Measurements from ENCODE around the gene C2.
A peak's percentile ranks its signal among the peaks of the same experiment; 100 is the strongest.
"Not testable (repeated sequence)": the region's sequence is repeated elsewhere in the genome, so short reads cannot be mapped to it uniquely, and the experiment has no call there.

The C2 gene

GRCh38 chr6:31899882-31900722, 27.4 kb upstream of the C2 start:
- H3K9ac ChIP-seq (ENCODE audit: low read depth, low read length), result no peak overlapping the region

GRCh38 chr6:31900917-31901414, 26.6 kb upstream of the C2 start:
- Histone ChIP-seq H3K27me3 (ENCODE audit: insufficient read depth, low read length) (no peaks in the 10 kb centered on the region), H3K9me3 (ENCODE audit: insufficient read depth, low read depth, low read length) (no peaks in the 10 kb centered on the region), H3K27ac (ENCODE audit: low read length) (no peak overlapping the region), H3K36me3 (ENCODE audit: insufficient read depth, low read depth, low read length) (peaks cover 13% of the 10 kb centered on the region), H3K4me3 (ENCODE audit: low read length) (peak overlapping the region; percentile 68; the same call in 1 of the 2 replicates), H3K4me1 (ENCODE audit: insufficient read depth, low read length) (peaks cover 4% of the 10 kb centered on the region; the same call in 1 of the 2 replicates), H3K9ac (ENCODE audit: low read depth, low read length) (peak overlapping the region; percentile 74; the same call in 1 of the 2 replicates)

More at GRCh38 chr6:31899882-31900722, 27.4 kb upstream of the C2 start:
- Histone ChIP-seq H3K4me1 (ENCODE audit: insufficient read depth, low read length) (peaks cover 4% of the 10 kb centered on the region; the same call in 1 of the 2 replicates), H3K9me3 (ENCODE audit: insufficient read depth, low read depth, low read length) (no peaks in the 10 kb centered on the region), H3K36me3 (ENCODE audit: insufficient read depth, low read depth, low read length) (peaks cover 22% of the 10 kb centered on the region), H3K4me3 (ENCODE audit: low read length) (no peak overlapping the region), H3K27ac (ENCODE audit: low read length) (no peak overlapping the region), H3K27me3 (ENCODE audit: insufficient read depth, low read length) (no peaks in the 10 kb centered on the region)

GRCh38 chr6:31901415-31901952, 26.0 kb upstream of the C2 start:
- H3K27me3 ChIP-seq (ENCODE audit: insufficient read depth, low read length), result no peaks in the 10 kb centered on the region
- H3K27ac ChIP-seq (ENCODE audit: low read length), result no peak overlapping the region
- H3K4me3 ChIP-seq (ENCODE audit: low read length), result peak overlapping the region; percentile 68; the same call in 1 of the 2 replicates
- H3K9ac ChIP-seq (ENCODE audit: low read depth, low read length), result peak overlapping the region; percentile 74; the same call in 1 of the 2 replicates
- peaks cover 8% of the 10 kb centered on the region for H3K36me3 ChIP-seq (ENCODE audit: insufficient read depth, low read depth, low read length)
- no peaks in the 10 kb centered on the region for H3K9me3 ChIP-seq (ENCODE audit: insufficient read depth, low read depth, low read length)
- H3K4me1 ChIP-seq (ENCODE audit: insufficient read depth, low read length), result peaks cover 7% of the 10 kb centered on the region; the same call in 1 of the 2 replicates

GRCh38 chr6:31901953-31902643, 25.4 kb upstream of the C2 start, which contains the start of gene ZBTB12:
ZBTB12 (minus strand) TSS chr6:31902086; CDS start chr6:31901305, 781 bp downstream.
- peak within 1 kb of the TSS; percentile 68 for H3K4me3 ChIP-seq (ENCODE audit: low read length)
- peak within 1 kb of the TSS; percentile 74; the same call in 1 of the 2 replicates for H3K9ac ChIP-seq (ENCODE audit: low read depth, low read length)
- no peak within 1 kb of the TSS for H3K27ac ChIP-seq (ENCODE audit: low read length)
- peaks cover 8% of the 10 kb centered on the region; the same call in 1 of the 2 replicates for H3K4me1 ChIP-seq (ENCODE audit: insufficient read depth, low read length)
- peaks cover 7% of the 10 kb centered on the region; the same call in 1 of the 2 replicates for H3K36me3 ChIP-seq (ENCODE audit: insufficient read depth, low read depth, low read length)
- H3K9me3 ChIP-seq (ENCODE audit: insufficient read depth, low read depth, low read length), result no peaks in the 10 kb centered on the region
- H3K27me3 ChIP-seq (ENCODE audit: insufficient read depth, low read length), result no peaks in the 10 kb centered on the region

GRCh38 chr6:31903957-31904356, 23.6 kb upstream of the C2 start:
- H3K4me3 ChIP-seq (ENCODE audit: low read length), result no peak overlapping the region
- H3K4me1 ChIP-seq (ENCODE audit: insufficient read depth, low read length), result peaks cover 4% of the 10 kb centered on the region; the same call in 1 of the 2 replicates
- peaks cover 7% of the 10 kb centered on the region; the same call in 1 of the 2 replicates for H3K36me3 ChIP-seq (ENCODE audit: insufficient read depth, low read depth, low read length)
- no peak overlapping the region for H3K27ac ChIP-seq (ENCODE audit: low read length)
- no peak overlapping the region for H3K9ac ChIP-seq (ENCODE audit: low read depth, low read length)
- no peaks in the 10 kb centered on the region for H3K27me3 ChIP-seq (ENCODE audit: insufficient read depth, low read length)
- no peaks in the 10 kb centered on the region for H3K9me3 ChIP-seq (ENCODE audit: insufficient read depth, low read depth, low read length)

- Histone ChIP-seq H3K27me3 (ENCODE audit: insufficient read depth, low read length) (no peaks in the 10 kb centered on the region), H3K4me1 (ENCODE audit: insufficient read depth, low read length) (peaks cover 4% of the 10 kb centered on the region; the same call in 1 of the 2 replicates), H3K4me3 (ENCODE audit: low read length) (no peak overlapping the region), H3K9me3 (ENCODE audit: insufficient read depth, low read depth, low read length) (no peaks in the 10 kb centered on the region), H3K36me3 (ENCODE audit: insufficient read depth, low read depth, low read length) (no peaks in the 10 kb centered on the region), H3K27ac (ENCODE audit: low read length) (no peak overlapping the region), H3K9ac (ENCODE audit: low read depth, low read length) (no peak overlapping the region)
Measured at GRCh38 chr6:31905041-31905440, 22.5 kb upstream of the C2 start.

GRCh38 chr6:31906122-31906521, 21.4 kb upstream of the C2 start:
- H3K9ac ChIP-seq (ENCODE audit: low read depth, low read length), result peak overlapping the region; percentile 28; the same call in 1 of the 2 replicates
- peaks cover 4% of the 10 kb centered on the region; the same call in 1 of the 2 replicates for H3K4me1 ChIP-seq (ENCODE audit: insufficient read depth, low read length)
- no peaks in the 10 kb centered on the region for H3K36me3 ChIP-seq (ENCODE audit: insufficient read depth, low read depth, low read length)

GRCh38 chr6:31906727-31907126, 20.8 kb upstream of the C2 start:
- H3K4me1 ChIP-seq (ENCODE audit: insufficient read depth, low read length); H3K9ac ChIP-seq (ENCODE audit: low read depth, low read length); H3K27me3 ChIP-seq (ENCODE audit: insufficient read depth, low read length); H3K4me3 ChIP-seq (ENCODE audit: low read length); H3K27ac ChIP-seq (ENCODE audit: low read length); H3K9me3 ChIP-seq (ENCODE audit: insufficient read depth, low read depth, low read length); H3K36me3 ChIP-seq (ENCODE audit: insufficient read depth, low read depth, low read length): not testable (repeated sequence)

More at GRCh38 chr6:31906122-31906521, 21.4 kb upstream of the C2 start:
- Histone ChIP-seq H3K9me3 (ENCODE audit: insufficient read depth, low read depth, low read length) (no peaks in the 10 kb centered on the region), H3K4me3 (ENCODE audit: low read length) (0 out of 2 replicates have a peak overlapping the region, but pooled peaks have one; percentile 5), H3K27ac (ENCODE audit: low read length) (no peak overlapping the region), H3K27me3 (ENCODE audit: insufficient read depth, low read length) (no peaks in the 10 kb centered on the region)

- Histone ChIP-seq H3K4me1 (ENCODE audit: insufficient read depth, low read length) (peaks cover 4% of the 10 kb centered on the region; the same call in 1 of the 2 replicates), H3K9ac (ENCODE audit: low read depth, low read length) (no peak overlapping the region), H3K36me3 (ENCODE audit: insufficient read depth, low read depth, low read length) (no peaks in the 10 kb centered on the region), H3K27me3 (ENCODE audit: insufficient read depth, low read length) (no peaks in the 10 kb centered on the region), H3K27ac (ENCODE audit: low read length) (no peak overlapping the region), H3K9me3 (ENCODE audit: insufficient read depth, low read depth, low read length) (no peaks in the 10 kb centered on the region), H3K4me3 (ENCODE audit: low read length) (no peak overlapping the region)
Measured at GRCh38 chr6:31907158-31907813, 20.2 kb upstream of the C2 start.

GRCh38 chr6:31908255-31908654, 19.3 kb upstream of the C2 start:
- H3K4me1 ChIP-seq (ENCODE audit: insufficient read depth, low read length); H3K36me3 ChIP-seq (ENCODE audit: insufficient read depth, low read depth, low read length); H3K27me3 ChIP-seq (ENCODE audit: insufficient read depth, low read length); H3K9ac ChIP-seq (ENCODE audit: low read depth, low read length); H3K9me3 ChIP-seq (ENCODE audit: insufficient read depth, low read depth, low read length); H3K27ac ChIP-seq (ENCODE audit: low read length); H3K4me3 ChIP-seq (ENCODE audit: low read length): not testable (repeated sequence)

- no peaks in the 10 kb centered on the region for H3K36me3 ChIP-seq (ENCODE audit: insufficient read depth, low read depth, low read length)
- no peak overlapping the region for H3K4me3 ChIP-seq (ENCODE audit: low read length)
- H3K9ac ChIP-seq (ENCODE audit: low read depth, low read length), result no peak overlapping the region
- no peaks in the 10 kb centered on the region for H3K27me3 ChIP-seq (ENCODE audit: insufficient read depth, low read length)
- no peaks in the 10 kb centered on the region for H3K9me3 ChIP-seq (ENCODE audit: insufficient read depth, low read depth, low read length)
- no peak overlapping the region for H3K27ac ChIP-seq (ENCODE audit: low read length)
- H3K4me1 ChIP-seq (ENCODE audit: insufficient read depth, low read length), result peaks cover 4% of the 10 kb centered on the region; the same call in 1 of the 2 replicates
Measured at GRCh38 chr6:31908791-31909190, 18.7 kb upstream of the C2 start.

All from iPS-20b (cell line).